Breast epithelium (tissue), 4 donors: ENCODE measurements around the gene PSMD1. TPM values are rescaled to one million over a fixed set of nuclear protein-coding genes. Genes with fewer than 3 reads are reported as not detected.
"Not testable (repeated sequence)": the region's sequence is repeated elsewhere in the genome, so short reads cannot be mapped to it uniquely, and the experiment has no call there.

ENCODE experiments used
- DNase-seq, 2 donors: peaks; one replicate each; pipeline ENCODE4 v3.0.0-alpha.2; 2019; ENCODE audit warnings: low spot score in 2 of 2
- H3K27ac ChIP-seq, 2 donors: fragments of 200-600 bp; sonication (generic) in 1 of 2; one replicate each; pipeline ENCODE4 v1.5.1; 2016 to 2019; ENCODE audit warnings: mild to moderate bottlenecking in 1 of 2
- H3K27me3 ChIP-seq, 2 donors: fragments of 200-600 bp; sonication (generic) in 1 of 2; one replicate each; pipeline versions ENCODE4 v1.5.1 to v1.6.0; 2017 to 2019; ENCODE audit warnings: control low read depth in 1 of 2, mild to moderate bottlenecking in 1 of 2
- H3K36me3 ChIP-seq: fragments of 200-600 bp; one replicate; pipeline ENCODE4 v1.5.1; 2019
- H3K4me1 ChIP-seq, 2 donors: fragments of 200-600 bp; sonication (generic); one replicate each; pipeline ENCODE4 v1.5.1; 2016 to 2019; ENCODE audit warnings: control low read depth in 1 of 2
- H3K4me3 ChIP-seq, 3 donors: fragments of 200-600 bp; sonication (generic); 1 replicate in 2 of 3; 2 replicates in 1 of 3; pipeline ENCODE4 v1.5.1; 2016 to 2019; ENCODE audit warnings: mild to moderate bottlenecking in 3 of 3, moderate library complexity in 2 of 3
- H3K9me3 ChIP-seq, 2 donors: fragments of 200-600 bp; sonication (generic) in 1 of 2; one replicate each; pipeline ENCODE4 v1.5.1; 2016 to 2019; ENCODE audit warnings: control low read depth in 1 of 2
- CTCF ChIP-seq, 3 donors: fragments of 450-650 bp; IDR thresholded peaks; one replicate each; pipeline ENCODE4 v1.5.1; 2016 to 2017; ENCODE audit warnings: antibody characterized with exemption in 3 of 3, mild to moderate bottlenecking in 3 of 3, moderate library complexity in 3 of 3
- POLR2A ChIP-seq: fragments of 450-650 bp; IDR thresholded peaks from one replicate; pipeline ENCODE4 v1.6.1; 2016; ENCODE audit warnings: antibody characterized with exemption, mild to moderate bottlenecking, moderate library complexity
- POLR2AphosphoS5 ChIP-seq, 3 donors: sonication (generic); formaldehyde crosslinking; IDR thresholded peaks; one replicate each; pipeline ENCODE4 v1.6.1; 2017; ENCODE audit warnings: antibody characterized with exemption in 3 of 3
- intact Hi-C: fragments of 100-400 bp; cut with DNase I; formaldehyde crosslinking; loops from one replicate; pipeline ENCODE4 v1.15.1; 2023; ENCODE audit warnings: low total_unique reads
- total RNA-seq, 3 donors: library from RNA; depleted of rRNA; stranded (reverse); fragments of >200 nt; gene quantifications; one replicate each; pipeline ENCODE4 v1.1.0, GENCODE V29; 2016

Gene PSMD1
- total RNA-seq, 3 donors from 2014 or later: 63.8 to 73.0 (median 69.2) TPM

GRCh38 chr2:231196592-231196991 lies 139.9 kb downstream of the PSMD1 start:
- no peaks in the 10 kb centered on the region for H3K9me3 ChIP-seq
- H3K4me1 ChIP-seq: peaks cover 0 to 2% of the 10 kb centered on the region in 2 donors
- no peaks in the 10 kb centered on the region for H3K36me3 ChIP-seq
- intact Hi-C loops: no loop called here
- no peak overlapping the region for H3K4me3 ChIP-seq
- no peaks in the 10 kb centered on the region for H3K27me3 ChIP-seq
- H3K27ac ChIP-seq: no peak overlapping the region
- DNase-seq: no peak
- TF ChIP-seq CTCF (IDR thresholded peaks at IDR 0.05): no peak
- TF ChIP-seq POLR2A: no peak

- H3K4me3 ChIP-seq, H3K9me3 ChIP-seq, DNase-seq, H3K4me1 ChIP-seq, intact Hi-C loops, H3K27ac ChIP-seq, H3K36me3 ChIP-seq, H3K27me3 ChIP-seq: not testable (repeated sequence)
These were observed 140.5 kb downstream of the PSMD1 start for GRCh38 chr2:231197196-231197595.

- Histone ChIP-seq H3K27ac (peak overlapping the region; percentile 55 to 61), H3K4me1 (peaks cover 0 to 2% of the 10 kb centered on the region in 2 donors), H3K27me3 (no peaks in the 10 kb centered on the region), H3K4me3 (peak overlapping the region; percentile 76 to 84 (median 80)), H3K9me3 (no peaks in the 10 kb centered on the region), H3K36me3 (no peaks in the 10 kb centered on the region)
- intact Hi-C loops: no loop called here
- no peak for DNase-seq
- TF ChIP-seq POLR2AphosphoS5 (IDR thresholded peaks at IDR 0.05) (no peak), CTCF (IDR thresholded peaks at IDR 0.05) (no peak), POLR2A (no peak)
These were observed 141.1 kb downstream of the PSMD1 start for GRCh38 chr2:231197706-231198290.

GRCh38 chr2:231198291-231199173 lies 141.9 kb downstream of the PSMD1 start, which contains the start of gene ARMC9:
TSS of gene ARMC9 (plus strand) at chr2:231198631. CDS start at chr2:231206239, 7,608 bp downstream.
- Histone ChIP-seq H3K9me3 (no peaks in the 10 kb centered on the region), H3K4me1 (peaks cover 0 to 2% of the 10 kb centered on the region in 2 donors), H3K36me3 (no peaks in the 10 kb centered on the region), H3K27me3 (no peaks in the 10 kb centered on the region), H3K27ac (peak within 1 kb of the TSS; percentile 55 to 61), H3K4me3 (peak within 1 kb of the TSS; percentile 76 to 84 (median 80))
- peak; percentile 16 to 36 (median 33) for TF ChIP-seq POLR2AphosphoS5 (IDR thresholded peaks at IDR 0.05)
- TF ChIP-seq POLR2A: no peak
- intact Hi-C loops: no loop called here
- peak; percentile 59 to 67 for DNase-seq

GRCh38 chr2:231199219-231199618 lies 142.6 kb downstream of the PSMD1 start:
- Histone ChIP-seq H3K4me3 (peak overlapping the region; percentile 76 to 84 (median 80)), H3K36me3 (no peaks in the 10 kb centered on the region), H3K27me3 (no peaks in the 10 kb centered on the region), H3K4me1 (peaks cover 0 to 2% of the 10 kb centered on the region in 2 donors), H3K9me3 (no peaks in the 10 kb centered on the region), H3K27ac (peak overlapping the region in 1 of 2 donors; percentile 61)
- DNase-seq: no peak
- intact Hi-C loops: no loop called here
- TF ChIP-seq POLR2AphosphoS5 (IDR thresholded peaks at IDR 0.05): no peak
- no peak for TF ChIP-seq CTCF (IDR thresholded peaks at IDR 0.05)
- TF ChIP-seq POLR2A: no peak
